H7 (cell line): ENCODE data around the gene FAM171A2. TPM values are rescaled to one million over a fixed set of nuclear protein-coding genes. Genes with fewer than 3 reads are reported as not detected.

Experiments
- DNase-seq: peaks from one replicate; pipeline ENCODE4 v3.0.0; 2012
- H3K27me3 ChIP-seq: 2 replicates; pipeline ENCODE4 v1.6.0; 2011; ENCODE audit warnings: mild to moderate bottlenecking, low read length; ENCODE audit not compliant: control insufficient read depth, insufficient read depth
- H3K36me3 ChIP-seq: replicated peaks from 2 replicates; pipeline ENCODE4 v1.5.1; 2011; ENCODE audit warnings: low read length; ENCODE audit not compliant: control insufficient read depth, insufficient read depth
- H3K4me3 ChIP-seq: 2 replicates; pipeline ENCODE4 v1.5.1; 2011; ENCODE audit warnings: low read depth, mild to moderate bottlenecking, control low read depth, low read length, moderate library complexity; ENCODE audit not compliant: insufficient read depth
- total RNA-seq: library from RNA; depleted of rRNA; stranded (reverse); fragments of >200 nt; shearing (Covaris generic); gene quantifications from 2 replicates; pipeline ENCODE4 v1.2.3, GENCODE V29; 2014

Gene FAM171A2
- total RNA-seq, 1 experiment from 2014 or later: 23.7 TPM

DNA sequence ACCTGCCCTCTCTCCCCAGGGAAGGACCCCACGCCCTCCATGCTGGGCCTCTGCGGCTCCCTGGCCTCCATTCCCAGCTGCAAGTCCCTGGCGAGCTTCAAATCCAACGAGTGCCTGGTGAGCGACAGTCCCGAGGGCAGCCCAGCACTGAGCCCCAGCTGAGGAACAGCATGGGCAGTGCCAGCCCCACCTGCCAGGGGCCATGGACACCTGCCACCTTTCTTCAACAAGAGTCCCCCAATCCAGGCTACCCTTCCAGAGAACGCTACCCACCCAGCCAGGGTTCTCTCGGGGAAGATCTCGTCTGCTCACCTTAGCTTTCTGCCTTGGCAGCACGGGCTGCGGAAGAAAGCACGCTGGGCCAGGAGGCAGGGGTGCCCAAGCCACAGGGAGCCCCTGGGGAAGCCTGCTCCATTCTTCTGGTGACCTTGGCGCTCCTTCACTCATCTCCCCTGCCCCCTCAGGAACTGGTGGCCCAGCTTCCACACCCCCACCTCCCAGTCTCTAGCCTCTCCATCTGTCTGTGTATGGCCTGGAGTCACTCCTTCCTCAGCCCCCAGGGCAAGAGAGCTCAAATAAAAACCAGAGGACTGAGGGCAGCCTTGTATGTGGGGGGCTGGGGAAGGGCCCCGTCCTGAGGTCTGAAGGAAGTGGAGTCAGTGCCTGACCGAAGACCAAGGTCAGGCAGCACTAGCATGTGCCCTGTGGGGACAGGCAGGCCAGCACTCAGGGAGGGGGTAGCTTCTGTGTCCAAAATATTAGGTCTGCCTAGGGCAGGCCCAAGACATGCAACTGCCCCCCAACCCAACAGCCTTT lies 45.4 kb downstream of the FAM171A2 start:
- H3K27me3 ChIP-seq: peaks cover 27% of the 10 kb centered on the region
- DNase-seq: peak; percentile 33
- no peak overlapping the region for H3K4me3 ChIP-seq
- H3K36me3 ChIP-seq: peaks cover 18% of the 10 kb centered on the region

DNA sequence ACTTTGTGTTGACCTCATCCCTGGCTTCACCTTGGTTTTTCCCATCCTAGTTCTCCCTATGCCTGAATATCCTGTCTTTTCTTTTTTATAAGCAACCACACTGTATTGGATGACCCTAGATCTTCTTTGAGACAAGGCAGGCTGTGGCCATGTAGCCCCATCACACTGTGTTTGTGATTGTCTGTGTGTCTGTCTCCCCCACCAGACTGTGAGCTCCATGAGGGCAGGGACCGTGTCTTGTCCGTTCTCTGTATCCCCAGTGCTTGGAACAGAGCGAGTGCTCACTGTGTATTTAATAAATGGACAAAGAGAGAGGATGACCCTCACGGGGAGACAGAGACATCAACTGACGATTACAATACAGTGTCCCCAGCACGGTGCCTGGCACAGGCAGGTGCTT lies 46.1 kb downstream of the FAM171A2 start:
- no peak overlapping the region for H3K4me3 ChIP-seq
- peaks cover 18% of the 10 kb centered on the region for H3K36me3 ChIP-seq
- peaks cover 27% of the 10 kb centered on the region for H3K27me3 ChIP-seq
- DNase-seq: no peak

- peaks cover 27% of the 10 kb centered on the region for H3K27me3 ChIP-seq
- peak; percentile 98 for DNase-seq
- peaks cover 6% of the 10 kb centered on the region for H3K36me3 ChIP-seq
- peak overlapping the region; percentile 64 for H3K4me3 ChIP-seq
These were observed 47.6 kb downstream of the FAM171A2 start for GRCh38 chr17:44315760-44316731.

GRCh38 chr17:44314869-44315661 lies 48.6 kb downstream of the FAM171A2 start:
- peak overlapping the region; percentile 64 for H3K4me3 ChIP-seq
- peak; percentile 95 for DNase-seq
- H3K36me3 ChIP-seq: peaks cover 3% of the 10 kb centered on the region
- H3K27me3 ChIP-seq: peaks cover 27% of the 10 kb centered on the region

DNA sequence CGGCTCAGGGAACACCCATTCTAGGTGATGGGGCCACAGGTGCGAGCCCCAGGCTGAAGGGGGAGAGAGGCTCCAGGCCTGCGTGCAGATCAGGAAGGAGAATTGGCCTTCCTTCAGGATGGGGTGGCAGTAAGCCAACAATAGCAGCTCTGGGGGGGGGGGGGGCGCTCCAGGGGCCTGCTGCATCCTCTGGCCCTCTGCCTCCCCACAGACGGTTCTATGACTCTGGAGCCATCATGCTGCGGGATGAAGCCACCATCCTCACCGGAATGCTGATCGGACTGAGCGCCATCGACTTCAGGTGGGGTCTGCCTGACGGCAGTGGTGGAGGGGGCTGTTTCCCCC lies 49.2 kb downstream of the FAM171A2 start:
- peak; percentile 64 for DNase-seq
- H3K4me3 ChIP-seq: peak overlapping the region; percentile 64
- no peaks in the 10 kb centered on the region; the same call in 1 of the 2 replicates for H3K36me3 ChIP-seq
- H3K27me3 ChIP-seq: peaks cover 27% of the 10 kb centered on the region

- H3K4me3 ChIP-seq: no peak overlapping the region
These were observed 49.6 kb downstream of the FAM171A2 start for GRCh38 chr17:44314031-44314430.

DNA sequence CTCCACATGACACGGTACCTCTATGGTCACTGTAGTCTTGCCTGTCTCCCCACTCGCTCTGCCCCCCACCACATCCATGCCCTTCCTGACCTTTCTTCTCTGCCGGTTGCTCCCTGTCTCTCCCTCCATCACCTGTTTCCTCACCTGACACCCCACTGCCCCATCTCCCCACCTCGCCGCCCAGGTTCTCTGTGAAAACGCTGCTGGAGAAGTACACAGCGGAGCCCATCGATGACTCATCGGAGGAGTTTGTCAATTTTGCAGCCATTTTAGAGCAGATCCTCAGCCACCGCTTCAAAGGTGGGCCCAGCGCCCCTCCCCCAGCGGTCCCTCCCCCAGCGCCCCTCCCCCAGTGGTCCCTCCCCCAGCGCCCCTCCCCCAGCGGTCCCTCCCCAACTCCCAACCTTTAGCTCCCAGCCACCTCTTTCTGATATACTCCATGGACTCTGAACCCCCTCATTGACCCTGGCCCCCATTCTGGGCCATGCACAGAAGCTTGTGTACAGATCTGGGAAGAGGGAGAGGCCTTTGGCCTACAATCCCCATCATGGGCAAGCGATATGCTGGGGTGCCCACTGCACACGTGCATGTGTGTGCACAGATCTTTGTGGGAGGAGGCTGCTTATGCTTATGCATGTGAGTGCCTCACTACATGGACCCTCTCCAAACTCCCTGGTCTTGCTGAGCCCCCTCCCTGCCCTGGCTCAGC lies 51.1 kb downstream of the FAM171A2 start:
- Histone ChIP-seq H3K27me3 (peaks cover 27% of the 10 kb centered on the region), H3K36me3 (no peaks in the 10 kb centered on the region), H3K4me3 (no peak overlapping the region)
- DNase-seq: peak; percentile 60

More at GRCh38 chr17:44314031-44314430, 49.6 kb downstream of the FAM171A2 start:
- Histone ChIP-seq H3K36me3 (no peaks in the 10 kb centered on the region), H3K27me3 (peaks cover 27% of the 10 kb centered on the region)
- peak; percentile 36 for DNase-seq

DNA sequence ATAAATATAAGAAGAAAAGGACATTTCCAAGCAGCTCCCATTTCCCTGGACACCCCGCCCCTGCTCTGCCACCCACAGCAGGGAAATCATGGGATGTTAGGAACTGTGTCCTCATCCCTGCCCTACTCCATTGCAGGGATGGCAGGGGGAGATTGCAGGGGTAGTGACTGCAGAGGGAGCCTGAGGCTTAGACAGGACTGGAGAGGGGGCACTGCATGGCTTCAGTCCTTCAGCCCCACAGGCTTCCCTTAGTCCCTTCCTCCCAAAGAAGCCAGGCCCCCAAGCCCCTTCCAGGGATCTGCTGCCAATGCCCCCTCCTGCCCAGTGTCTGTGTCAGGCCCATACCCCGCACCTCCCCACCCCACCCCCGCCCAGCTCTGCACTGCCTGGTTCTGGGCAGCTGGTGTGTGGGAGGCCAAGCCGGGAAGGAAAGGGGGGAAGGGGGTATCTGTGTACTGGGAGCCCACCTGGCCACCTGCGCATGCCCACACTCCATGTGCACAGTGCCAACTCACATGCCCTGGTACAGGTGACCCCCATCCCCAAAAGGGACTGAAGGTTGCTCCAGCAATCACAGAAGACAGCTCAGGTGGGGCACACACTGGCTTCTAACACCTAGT lies 52.0 kb downstream of the FAM171A2 start:
- peak; percentile 60 for DNase-seq
- Histone ChIP-seq H3K4me3 (no peak overlapping the region), H3K36me3 (no peaks in the 10 kb centered on the region), H3K27me3 (peaks cover 21% of the 10 kb centered on the region)

DNA sequence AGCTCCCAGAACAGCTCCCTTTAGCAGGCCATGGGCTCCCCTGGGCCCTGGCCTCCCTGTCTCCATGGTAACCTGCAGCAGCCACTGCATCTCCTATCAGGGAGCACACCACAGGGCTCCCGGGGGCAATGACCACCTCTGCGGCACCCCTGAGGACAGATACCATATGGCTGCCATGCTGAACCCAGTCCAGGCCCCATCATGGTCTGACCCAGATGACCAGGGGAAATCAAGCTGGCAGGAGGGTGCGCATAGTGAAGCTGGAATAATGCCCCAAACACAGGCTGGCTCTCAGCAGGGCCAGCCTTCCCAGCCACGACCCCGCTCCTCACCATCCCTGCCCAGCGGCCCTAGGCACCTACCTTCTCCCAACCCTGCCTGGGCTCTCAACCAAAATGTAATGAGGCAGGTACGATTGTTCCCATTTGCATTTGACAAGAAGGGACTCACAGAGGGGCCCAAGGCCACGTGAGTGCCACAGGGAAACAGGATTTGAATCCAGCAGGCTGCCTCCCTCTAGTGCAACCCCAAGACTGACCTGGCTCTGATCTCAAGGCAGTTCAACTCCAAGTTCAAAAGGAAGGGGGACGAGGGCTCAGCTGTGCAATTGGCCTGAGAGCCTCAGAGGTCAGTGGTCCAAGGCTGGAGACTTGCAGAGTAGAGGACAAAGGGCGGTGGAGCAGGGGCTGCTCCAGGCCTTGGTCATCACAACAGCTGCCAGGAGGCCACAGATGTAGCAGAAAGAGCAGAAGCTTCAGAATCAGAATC lies 52.9 kb downstream of the FAM171A2 start:
- no peak overlapping the region for H3K4me3 ChIP-seq
- H3K27me3 ChIP-seq: peaks cover 20% of the 10 kb centered on the region
- no peaks in the 10 kb centered on the region for H3K36me3 ChIP-seq
- peak; percentile 50 for DNase-seq

DNA sequence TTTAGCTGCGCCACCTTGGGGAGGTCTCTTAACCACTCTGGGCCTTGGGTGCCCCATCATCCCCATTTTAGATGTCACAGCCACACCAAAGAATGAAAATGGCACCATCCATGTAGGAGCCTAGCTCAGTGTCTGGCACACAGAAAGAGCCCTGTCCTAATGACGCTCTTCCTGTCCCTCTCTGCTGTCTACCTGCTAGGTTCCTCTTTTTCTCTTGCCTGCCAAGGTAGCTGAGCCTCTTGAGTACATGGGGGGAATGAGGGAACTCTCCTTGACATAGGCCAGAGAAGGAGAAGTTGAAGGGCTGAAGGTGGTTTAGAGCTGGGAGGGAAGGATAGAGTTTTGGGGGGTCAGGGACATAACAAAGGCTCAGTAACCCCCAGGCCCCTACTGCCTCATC lies 53.5 kb downstream of the FAM171A2 start:
- no peak for DNase-seq
- H3K36me3 ChIP-seq: no peaks in the 10 kb centered on the region
- H3K27me3 ChIP-seq: peaks cover 15% of the 10 kb centered on the region
- H3K4me3 ChIP-seq: no peak overlapping the region

- DNase-seq: peak; percentile 77
- Histone ChIP-seq H3K4me3 (no peak overlapping the region), H3K27me3 (peaks cover 8% of the 10 kb centered on the region), H3K36me3 (no peaks in the 10 kb centered on the region)
These were observed 54.2 kb downstream of the FAM171A2 start for GRCh38 chr17:44309472-44309871.

GRCh38 chr17:44308865-44309264 lies 54.8 kb downstream of the FAM171A2 start:
- Histone ChIP-seq H3K27me3 (peaks cover 2% of the 10 kb centered on the region), H3K4me3 (peak overlapping the region; percentile 41), H3K36me3 (no peaks in the 10 kb centered on the region)
- peak; percentile 66 for DNase-seq
